ENCODE data around the gene RAD51D.
"Not testable (repeated sequence)": the region's sequence is repeated elsewhere in the genome, so short reads cannot be mapped to it uniquely, and the experiment has no call there.

RAD51D gene

DNA sequence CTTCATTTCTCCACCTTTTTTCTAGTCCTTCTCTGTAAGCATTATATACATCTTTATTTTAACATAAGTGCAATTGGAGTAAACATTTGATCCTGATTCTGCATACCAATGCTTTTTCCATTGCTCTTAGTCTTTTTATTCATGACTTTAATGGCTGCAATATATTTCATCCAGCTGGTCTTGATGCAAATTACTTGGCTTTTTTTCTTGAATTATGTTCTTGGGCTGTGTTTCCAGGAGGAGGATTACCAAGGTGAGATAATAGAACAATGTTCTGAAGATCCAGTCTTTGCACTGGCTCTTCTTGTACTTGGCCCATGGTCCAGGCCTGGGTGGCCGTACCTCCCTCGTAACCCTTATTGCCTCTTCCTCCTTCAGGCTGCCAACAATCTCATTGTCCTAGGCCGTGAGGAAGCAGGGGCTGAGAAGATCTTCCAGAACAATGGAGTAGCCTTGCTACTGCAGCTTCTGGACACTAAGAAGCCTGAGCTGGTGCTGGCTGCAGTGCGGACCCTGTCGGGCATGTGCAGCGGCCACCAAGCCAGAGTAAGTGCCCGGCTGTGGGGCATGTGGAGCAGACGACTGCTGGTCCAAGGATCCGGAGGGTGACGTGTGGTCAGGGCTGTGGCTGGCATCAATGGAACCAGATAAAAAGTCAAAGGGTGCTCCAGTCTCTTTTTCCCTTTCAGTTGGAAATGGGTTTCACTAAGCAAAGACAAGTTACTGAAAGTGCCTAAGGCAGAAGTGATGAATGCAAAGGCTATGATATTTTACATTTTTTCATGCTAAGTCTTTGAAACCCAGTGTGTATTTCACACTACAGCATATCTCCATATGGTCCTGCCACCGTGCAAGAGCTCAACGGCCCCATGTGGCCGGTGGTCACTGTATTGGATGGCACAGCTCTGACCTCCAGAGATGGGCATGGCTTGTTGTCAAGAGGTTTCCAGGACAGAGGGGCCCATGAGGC lies 34.8 kb upstream of the RAD51D start:
- no peak for DNase-seq (ENCODE audit: low read depth in 1 of 2, low spot score in 1 of 2)
- TF ChIP-seq POLR2AphosphoS5 (IDR thresholded peaks at IDR 0.05; ENCODE audit: low read depth) (no peak), SPI1 (IDR thresholded peaks at IDR 0.05; ENCODE audit: borderline replicate concordance, low read depth) (no peak), GABPA (IDR thresholded peaks at IDR 0.05; ENCODE audit: low read depth) (no peak)
- TF ChIP-seq, protein P1, sequence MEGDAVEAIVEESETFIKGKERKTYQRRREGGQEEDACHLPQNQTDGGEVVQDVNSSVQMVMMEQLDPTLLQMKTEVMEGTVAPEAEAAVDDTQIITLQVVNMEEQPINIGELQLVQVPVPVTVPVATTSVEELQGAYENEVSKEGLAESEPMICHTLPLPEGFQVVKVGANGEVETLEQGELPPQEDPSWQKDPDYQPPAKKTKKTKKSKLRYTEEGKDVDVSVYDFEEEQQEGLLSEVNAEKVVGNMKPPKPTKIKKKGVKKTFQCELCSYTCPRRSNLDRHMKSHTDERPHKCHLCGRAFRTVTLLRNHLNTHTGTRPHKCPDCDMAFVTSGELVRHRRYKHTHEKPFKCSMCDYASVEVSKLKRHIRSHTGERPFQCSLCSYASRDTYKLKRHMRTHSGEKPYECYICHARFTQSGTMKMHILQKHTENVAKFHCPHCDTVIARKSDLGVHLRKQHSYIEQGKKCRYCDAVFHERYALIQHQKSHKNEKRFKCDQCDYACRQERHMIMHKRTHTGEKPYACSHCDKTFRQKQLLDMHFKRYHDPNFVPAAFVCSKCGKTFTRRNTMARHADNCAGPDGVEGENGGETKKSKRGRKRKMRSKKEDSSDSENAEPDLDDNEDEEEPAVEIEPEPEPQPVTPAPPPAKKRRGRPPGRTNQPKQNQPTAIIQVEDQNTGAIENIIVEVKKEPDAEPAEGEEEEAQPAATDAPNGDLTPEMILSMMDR (IDR thresholded peaks at IDR 0.05; ENCODE audit: insufficient read depth, low read length): no peak
- TF ChIP-seq, protein P2, sequence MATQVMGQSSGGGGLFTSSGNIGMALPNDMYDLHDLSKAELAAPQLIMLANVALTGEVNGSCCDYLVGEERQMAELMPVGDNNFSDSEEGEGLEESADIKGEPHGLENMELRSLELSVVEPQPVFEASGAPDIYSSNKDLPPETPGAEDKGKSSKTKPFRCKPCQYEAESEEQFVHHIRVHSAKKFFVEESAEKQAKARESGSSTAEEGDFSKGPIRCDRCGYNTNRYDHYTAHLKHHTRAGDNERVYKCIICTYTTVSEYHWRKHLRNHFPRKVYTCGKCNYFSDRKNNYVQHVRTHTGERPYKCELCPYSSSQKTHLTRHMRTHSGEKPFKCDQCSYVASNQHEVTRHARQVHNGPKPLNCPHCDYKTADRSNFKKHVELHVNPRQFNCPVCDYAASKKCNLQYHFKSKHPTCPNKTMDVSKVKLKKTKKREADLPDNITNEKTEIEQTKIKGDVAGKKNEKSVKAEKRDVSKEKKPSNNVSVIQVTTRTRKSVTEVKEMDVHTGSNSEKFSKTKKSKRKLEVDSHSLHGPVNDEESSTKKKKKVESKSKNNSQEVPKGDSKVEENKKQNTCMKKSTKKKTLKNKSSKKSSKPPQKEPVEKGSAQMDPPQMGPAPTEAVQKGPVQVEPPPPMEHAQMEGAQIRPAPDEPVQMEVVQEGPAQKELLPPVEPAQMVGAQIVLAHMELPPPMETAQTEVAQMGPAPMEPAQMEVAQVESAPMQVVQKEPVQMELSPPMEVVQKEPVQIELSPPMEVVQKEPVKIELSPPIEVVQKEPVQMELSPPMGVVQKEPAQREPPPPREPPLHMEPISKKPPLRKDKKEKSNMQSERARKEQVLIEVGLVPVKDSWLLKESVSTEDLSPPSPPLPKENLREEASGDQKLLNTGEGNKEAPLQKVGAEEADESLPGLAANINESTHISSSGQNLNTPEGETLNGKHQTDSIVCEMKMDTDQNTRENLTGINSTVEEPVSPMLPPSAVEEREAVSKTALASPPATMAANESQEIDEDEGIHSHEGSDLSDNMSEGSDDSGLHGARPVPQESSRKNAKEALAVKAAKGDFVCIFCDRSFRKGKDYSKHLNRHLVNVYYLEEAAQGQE (IDR thresholded peaks at IDR 0.05; ENCODE audit: insufficient replicate concordance, low read depth): no peak
- H3K27me3 ChIP-seq (ENCODE audit: insufficient read depth, poor library complexity, severe bottlenecking): no peaks in the 10 kb centered on the region
- H3K4me3 ChIP-seq (replicated peaks; ENCODE audit: insufficient read depth, low read length): no peak overlapping the region
- H3K27ac ChIP-seq (replicated peaks): no peak overlapping the region

DNA sequence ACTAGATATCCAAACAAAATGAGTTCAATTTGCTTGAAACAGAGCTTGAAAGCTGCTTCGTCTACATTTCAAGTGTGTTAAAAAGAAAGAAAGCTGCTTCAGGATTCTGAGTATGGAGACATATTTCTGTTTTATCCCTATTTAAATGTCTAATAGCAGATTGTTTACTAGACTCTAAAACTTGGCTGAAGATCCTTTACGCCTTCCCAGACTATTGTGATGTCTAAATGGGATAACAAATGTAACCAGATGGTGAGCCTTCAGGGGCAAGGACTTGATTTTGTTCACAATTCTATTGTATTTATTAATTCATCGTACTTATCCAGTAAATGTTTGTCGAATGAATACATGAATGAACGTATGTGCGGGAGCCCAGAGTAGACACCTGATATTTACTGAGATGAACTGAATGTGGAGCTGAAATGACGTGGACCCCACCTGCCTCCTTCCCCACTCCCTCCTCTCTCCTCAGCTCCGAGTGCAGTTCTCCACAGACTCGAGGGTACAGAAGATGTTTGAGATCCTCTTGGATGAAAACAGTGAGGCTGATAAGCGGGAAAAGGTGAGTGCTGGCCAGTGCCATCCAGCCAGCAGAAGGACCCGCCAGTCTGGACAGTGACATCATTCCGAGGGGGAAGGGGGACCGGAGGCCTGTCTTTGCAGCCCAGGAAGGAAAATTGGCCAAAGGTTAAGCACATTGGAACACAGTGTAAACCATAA lies 32.9 kb upstream of the RAD51D start:
- Histone ChIP-seq H3K27ac (replicated peaks) (no peak overlapping the region), H3K27me3 (ENCODE audit: insufficient read depth, poor library complexity, severe bottlenecking) (no peaks in the 10 kb centered on the region), H3K4me3 (replicated peaks; ENCODE audit: insufficient read depth, low read length) (no peak overlapping the region)
- no peak for DNase-seq (ENCODE audit: low read depth in 1 of 2, low spot score in 1 of 2)
- TF ChIP-seq POLR2AphosphoS5 (IDR thresholded peaks at IDR 0.05; ENCODE audit: low read depth): no peak
- TF ChIP-seq, protein P2 (IDR thresholded peaks at IDR 0.05; ENCODE audit: insufficient replicate concordance, low read depth): no peak
- TF ChIP-seq SPI1 (IDR thresholded peaks at IDR 0.05; ENCODE audit: borderline replicate concordance, low read depth): no peak
- TF ChIP-seq, protein P1 (IDR thresholded peaks at IDR 0.05; ENCODE audit: insufficient read depth, low read length): no peak
- no peak for TF ChIP-seq GABPA (IDR thresholded peaks at IDR 0.05; ENCODE audit: low read depth)

DNA sequence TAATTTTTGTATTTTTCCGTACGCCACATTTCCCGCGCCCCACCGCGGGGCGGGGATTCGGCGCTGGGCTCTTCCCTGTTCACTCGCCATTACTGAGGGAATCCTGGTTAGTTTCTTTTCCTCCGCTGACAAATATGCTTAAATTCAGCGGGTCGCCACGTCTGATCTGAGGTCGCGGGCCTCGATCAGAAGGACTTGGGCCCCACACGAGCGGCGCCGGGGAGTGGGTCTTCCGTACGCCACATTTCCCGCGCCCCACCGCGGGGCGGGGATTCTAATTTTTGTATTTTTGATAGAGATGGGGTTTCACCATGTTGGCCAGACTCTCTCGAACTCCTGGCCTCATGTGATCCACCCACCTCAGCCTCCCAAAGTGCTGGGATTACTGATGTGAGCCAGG lies 31.4 kb upstream of the RAD51D start:
- not testable (repeated sequence) for H3K27me3 ChIP-seq (ENCODE audit: insufficient read depth, poor library complexity, severe bottlenecking); H3K27ac ChIP-seq (replicated peaks)

DNA sequence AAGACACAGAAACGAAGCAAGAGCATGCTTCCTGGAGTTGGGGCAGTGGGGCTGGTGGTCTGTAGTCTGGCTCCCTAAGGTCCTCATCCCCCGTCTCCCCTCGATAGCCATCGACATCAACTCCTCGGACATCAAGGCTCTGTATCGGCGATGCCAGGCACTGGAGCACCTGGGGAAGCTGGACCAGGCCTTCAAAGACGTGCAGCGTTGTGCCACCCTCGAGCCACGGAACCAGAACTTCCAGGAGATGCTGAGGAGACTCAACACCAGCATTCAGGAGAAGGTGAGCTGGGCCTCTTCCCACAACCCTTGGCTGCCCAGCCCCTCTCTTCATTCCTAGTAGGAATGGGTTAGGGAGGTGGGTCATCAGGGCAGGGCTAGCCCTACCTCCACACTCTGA lies 30.3 kb upstream of the RAD51D start:
- Histone ChIP-seq H3K27ac (replicated peaks) (no peak overlapping the region), H3K4me3 (replicated peaks; ENCODE audit: insufficient read depth, low read length) (no peak overlapping the region), H3K27me3 (ENCODE audit: insufficient read depth, poor library complexity, severe bottlenecking) (no peaks in the 10 kb centered on the region)
- no peak for TF ChIP-seq SPI1 (IDR thresholded peaks at IDR 0.05; ENCODE audit: borderline replicate concordance, low read depth)
- TF ChIP-seq, protein P2 (IDR thresholded peaks at IDR 0.05; ENCODE audit: insufficient replicate concordance, low read depth): no peak
- TF ChIP-seq GABPA (IDR thresholded peaks at IDR 0.05; ENCODE audit: low read depth): no peak
- no peak for TF ChIP-seq POLR2AphosphoS5 (IDR thresholded peaks at IDR 0.05; ENCODE audit: low read depth)
- TF ChIP-seq, protein P1 (IDR thresholded peaks at IDR 0.05; ENCODE audit: insufficient read depth, low read length): no peak
- DNase-seq (ENCODE audit: low read depth in 1 of 2, low spot score in 1 of 2): no peak

More for the DNA sequence above, 31.4 kb upstream of the RAD51D start:
- H3K4me3 ChIP-seq (replicated peaks; ENCODE audit: insufficient read depth, low read length); DNase-seq (ENCODE audit: low read depth in 1 of 2, low spot score in 1 of 2): not testable (repeated sequence)
